Naive thymus-derived CD4-positive, alpha-beta T cell (primary cell): ENCODE results near the gene RCVRN. TPM values are rescaled to one million over a fixed set of nuclear protein-coding genes. Genes with fewer than 3 reads are reported as not detected.

Source experiments
- ATAC-seq: fragments of 150-1000 bp; cut with Tn5 transposase; 2 replicates; pipeline ENCODE4 v1.10.0; 2021; ENCODE audit warnings: mild to moderate bottlenecking, moderate library complexity
- CTCF ChIA-PET: fragments of 350-600 bp; sonication (Branson Sonifier 250); formaldehyde crosslinking; loops from one replicate; lab custom pipeline; 2021; ENCODE audit warnings: antibody characterized with exemption; lab: Charles Lee
- POLR2A ChIA-PET: fragments of 350-600 bp; sonication (Branson Sonifier 250); formaldehyde crosslinking; loops from one replicate; lab custom pipeline; 2021; ENCODE audit warnings: antibody characterized with exemption, inconsistent platforms; lab: Charles Lee
- DNase-seq, 9 donors: peaks; one replicate each; pipeline versions ENCODE4 v3.0.0 to v3.0.0-alpha.2; 2020 to 2022; ENCODE audit warnings: mixed read lengths in 1 of 9
- H3K27ac ChIP-seq: one replicate; pipeline ENCODE4 v1.7.0; 2013; ENCODE audit warnings: mild to moderate bottlenecking, low read depth, low read length, moderate library complexity
- H3K27me3 ChIP-seq, 2 donors: one replicate each; pipeline ENCODE4 v1.7.0; 2013; ENCODE audit warnings: low read length in 2 of 2, mild to moderate bottlenecking in 2 of 2, moderate library complexity in 2 of 2; ENCODE audit not compliant: control insufficient read depth in 2 of 2, insufficient read depth in 2 of 2
- H3K36me3 ChIP-seq, 3 experiments: 1 replicate in 2 of 3; 2 replicates in 1 of 3; pipeline ENCODE4 v1.7.0; 2013; ENCODE audit warnings: low read length in 3 of 3, mild to moderate bottlenecking in 3 of 3, moderate library complexity in 1 of 3; ENCODE audit not compliant: insufficient read depth in 3 of 3, control insufficient read depth in 2 of 3
- H3K4me1 ChIP-seq, 2 donors: one replicate each; pipeline ENCODE4 v1.7.0; 2013; ENCODE audit warnings: low read length in 2 of 2, mild to moderate bottlenecking in 2 of 2, moderate library complexity in 1 of 2; ENCODE audit not compliant: control insufficient read depth in 2 of 2, insufficient read depth in 2 of 2
- H3K4me3 ChIP-seq: 2 replicates; pipeline ENCODE4 v1.7.0; 2013; ENCODE audit warnings: mild to moderate bottlenecking, low read length
- H3K9me3 ChIP-seq, 3 experiments: 1 replicate in 2 of 3; 2 replicates in 1 of 3; pipeline ENCODE4 v1.7.0; 2013; ENCODE audit warnings: low read length in 3 of 3; ENCODE audit not compliant: control insufficient read depth in 2 of 3
- H3K27ac Mint-ChIP-seq, 9 donors: one replicate each; pipeline ENCODE4 v1.8.0; 2020 to 2022; ENCODE audit warnings: mixed read lengths in 9 of 9, mild to moderate bottlenecking in 8 of 9, moderate library complexity in 5 of 9, inconsistent platforms in 2 of 9
- H3K27me3 Mint-ChIP-seq, 5 donors: one replicate each; pipeline ENCODE4 v1.8.0; 2021 to 2022; ENCODE audit warnings: mixed read lengths in 5 of 5, mild to moderate bottlenecking in 1 of 5
- H3K36me3 Mint-ChIP-seq, 5 donors: one replicate each; pipeline ENCODE4 v1.8.0; 2020 to 2022; ENCODE audit warnings: mixed read lengths in 5 of 5, mild to moderate bottlenecking in 3 of 5, inconsistent platforms in 1 of 5
- H3K4me1 Mint-ChIP-seq, 7 donors: one replicate each; pipeline ENCODE4 v1.8.0; 2020 to 2022; ENCODE audit warnings: mixed read lengths in 7 of 7, mild to moderate bottlenecking in 3 of 7, inconsistent platforms in 1 of 7
- H3K4me3 Mint-ChIP-seq, 10 donors: one replicate each; pipeline ENCODE4 v1.8.0; 2020 to 2022; ENCODE audit warnings: mild to moderate bottlenecking in 10 of 10, mixed read lengths in 10 of 10, moderate library complexity in 6 of 10, inconsistent platforms in 2 of 10
- H3K9me3 Mint-ChIP-seq, 11 donors: one replicate each; pipeline ENCODE4 v1.8.0; 2020 to 2022; ENCODE audit warnings: mixed read lengths in 11 of 11, mild to moderate bottlenecking in 4 of 11, inconsistent platforms in 1 of 11, moderate library complexity in 1 of 11
- intact Hi-C, 2 donors: fragments of 100-400 bp; cut with micrococcal nuclease; formaldehyde crosslinking; loops; one replicate each; pipeline ENCODE4 v1.15.1; 2023
- polyA plus RNA-seq, 2 donors: library from polyadenylated mRNA; unstranded; fragments of 300-500 nt; fragmentation: Illumina TruSeq; gene quantifications; one replicate each; pipeline ENCODE4 v1.2.3, GENCODE V29; 2021
- total RNA-seq, 6 experiments: library from RNA in 5 of 6; stranded (reverse) in 5 of 6; gene quantifications; 1 replicate in 5 of 6; 2 replicates in 1 of 6; pipeline ENCODE4 v1.2.3 and lab custom pipeline; 2021 to 2026

RCVRN gene
- total and polyA plus RNA-seq, 7 experiments from 2014 or later, result 0.93 TPM; not detected in 6

DNA sequence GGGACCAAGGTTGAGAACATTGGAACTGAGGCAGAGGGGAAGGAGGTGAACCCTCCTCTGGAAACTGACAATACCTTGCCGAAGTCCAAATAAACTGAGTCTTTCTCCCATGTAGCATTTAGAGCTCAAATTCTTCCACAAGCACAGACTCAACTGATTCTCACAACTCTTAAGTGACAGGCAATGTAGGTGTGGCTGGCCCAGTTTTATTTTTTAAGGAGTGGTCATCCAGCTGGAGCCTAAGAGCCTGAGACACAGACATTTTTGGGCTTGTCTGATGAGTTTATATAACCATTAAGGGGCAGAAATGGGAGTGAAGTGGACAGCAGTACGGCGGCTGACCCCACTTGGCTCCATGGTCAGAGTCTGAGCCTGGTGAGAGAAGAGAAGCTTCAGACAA, 10.8 kb downstream of the RCVRN start:
- POLR2A ChIA-PET, result no interaction called here
- Mint-ChIP-seq H3K9me3 (peaks cover 0 to 3% (median 0%) of the 10 kb centered on the region in 11 donors), H3K36me3 (no peaks in the 10 kb centered on the region), H3K27me3 (peaks cover 0 to 31% (median 16%) of the 10 kb centered on the region in 5 donors), H3K4me3 (no peak overlapping the region), H3K4me1 (peaks cover 0 to 2% (median 0%) of the 10 kb centered on the region in 7 donors), H3K27ac (no peak overlapping the region)
- CTCF ChIA-PET, result no interaction called here
- Histone ChIP-seq H3K27me3 (no peaks in the 10 kb centered on the region), H3K9me3 (no peaks in the 10 kb centered on the region), H3K4me3 (no peak overlapping the region), H3K4me1 (no peaks in the 10 kb centered on the region), H3K36me3 (no peaks in the 10 kb centered on the region), H3K27ac (no peak overlapping the region)
- intact Hi-C loops, result no loop called here
- DNase-seq (no peak), ATAC-seq (no peak)

DNA sequence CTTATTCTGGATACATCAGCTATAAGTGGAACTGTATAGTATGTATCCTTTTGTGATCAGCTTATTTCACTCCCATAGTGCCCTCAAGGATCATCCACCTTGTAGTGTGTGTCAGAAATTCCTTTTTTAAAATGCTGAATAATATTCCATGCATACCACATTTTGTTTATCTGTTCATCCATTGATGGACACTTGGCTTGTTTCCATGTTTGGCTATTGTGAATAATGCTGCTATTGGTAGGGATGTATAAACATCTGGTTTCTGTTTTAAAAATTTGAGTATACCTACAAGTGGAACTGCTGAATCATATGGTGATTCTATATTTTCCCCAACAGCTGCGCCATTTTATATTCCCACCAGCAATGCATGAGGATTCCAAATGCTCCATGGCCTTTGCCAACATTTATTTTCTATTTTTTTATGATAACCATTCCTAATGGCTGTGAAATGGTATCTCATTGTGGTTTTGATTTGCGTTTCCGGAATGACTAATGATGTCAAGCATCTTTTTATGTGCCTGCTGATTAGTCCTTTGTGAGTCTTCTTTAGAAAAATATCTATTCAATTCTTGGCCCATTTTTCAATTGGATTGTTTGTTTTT, 11.6 kb downstream of the RCVRN start:
- Histone ChIP-seq H3K27me3 (no peaks in the 10 kb centered on the region), H3K4me1 (no peaks in the 10 kb centered on the region), H3K36me3 (no peaks in the 10 kb centered on the region), H3K9me3 (no peaks in the 10 kb centered on the region), H3K27ac (no peak overlapping the region), H3K4me3 (no peak overlapping the region)
- peaks cover 0 to 24% (median 16%) of the 10 kb centered on the region in 5 donors for H3K27me3 Mint-ChIP-seq
- peak overlapping the region in 1 of 9 donors; percentile 55 for H3K27ac Mint-ChIP-seq
- H3K36me3 Mint-ChIP-seq, result no peaks in the 10 kb centered on the region
- H3K9me3 Mint-ChIP-seq, result peaks cover 0 to 3% (median 0%) of the 10 kb centered on the region in 11 donors
- no peak for DNase-seq
- peaks cover 0 to 2% (median 0%) of the 10 kb centered on the region in 7 donors for H3K4me1 Mint-ChIP-seq
- ATAC-seq, result no peak
- H3K4me3 Mint-ChIP-seq, result no peak overlapping the region
- CTCF ChIA-PET, result no interaction called here
- POLR2A ChIA-PET, result no interaction called here
- intact Hi-C loops, result no loop called here

DNA sequence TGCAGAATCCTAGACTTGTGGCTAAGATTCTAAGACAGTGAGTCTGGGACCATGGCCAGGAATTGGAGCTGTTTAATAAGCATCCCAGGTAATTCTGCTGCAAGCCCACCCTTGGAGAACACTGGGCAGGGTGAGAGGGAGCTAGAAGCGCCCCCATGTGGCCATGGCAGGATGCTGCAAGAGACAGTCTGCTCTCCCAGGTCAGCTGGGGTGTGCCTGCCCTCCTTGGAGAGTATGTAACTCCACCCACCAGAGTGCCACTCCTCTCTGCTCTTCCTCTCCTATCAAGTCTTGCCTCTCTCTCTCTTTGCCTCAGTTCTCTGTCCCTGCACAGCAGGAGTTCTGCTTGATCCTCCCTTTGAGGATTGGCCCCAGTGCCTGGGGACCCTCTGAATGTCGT, 14.9 kb downstream of the RCVRN start:
- Mint-ChIP-seq H3K9me3 (peaks cover 0 to 6% (median 1%) of the 10 kb centered on the region in 11 donors), H3K27ac (no peak overlapping the region), H3K4me3 (no peak overlapping the region), H3K27me3 (peaks cover 0 to 13% (median 5%) of the 10 kb centered on the region in 5 donors), H3K36me3 (no peaks in the 10 kb centered on the region), H3K4me1 (no peaks in the 10 kb centered on the region)
- Histone ChIP-seq H3K36me3 (no peaks in the 10 kb centered on the region), H3K9me3 (no peaks in the 10 kb centered on the region), H3K4me1 (no peaks in the 10 kb centered on the region), H3K27me3 (no peaks in the 10 kb centered on the region), H3K4me3 (no peak overlapping the region), H3K27ac (no peak overlapping the region)
- ChIA-PET CTCF (no interaction called here), POLR2A (no interaction called here)
- DNase-seq, result no peak
- no peak for ATAC-seq
- intact Hi-C loops, result no loop called here

DNA sequence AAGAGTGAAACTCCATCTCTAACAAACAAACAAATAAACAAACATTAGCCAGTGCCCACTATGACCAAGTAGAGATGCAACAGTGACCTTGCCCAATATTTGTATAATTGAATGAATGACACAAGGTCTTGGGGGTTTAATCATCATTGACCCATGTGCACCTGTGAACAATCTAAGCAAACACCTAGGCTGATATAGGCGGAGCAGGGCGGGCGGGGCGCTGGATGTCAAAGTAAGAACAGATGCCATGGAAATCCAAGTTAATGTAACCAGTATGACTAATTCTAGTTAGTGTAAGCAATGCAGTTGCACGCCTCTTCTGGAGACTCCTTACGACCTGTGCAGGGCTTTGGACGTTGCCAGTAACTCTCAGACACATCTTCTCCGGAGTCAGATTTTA, 17.6 kb downstream of the RCVRN start:
- Histone ChIP-seq H3K9me3 (peaks cover 0 to 13% (median 0%) of the 10 kb centered on the region in 3 experiments), H3K4me3 (no peak overlapping the region), H3K27me3 (no peaks in the 10 kb centered on the region), H3K27ac (no peak overlapping the region), H3K4me1 (no peaks in the 10 kb centered on the region), H3K36me3 (no peaks in the 10 kb centered on the region)
- peaks cover 0 to 19% (median 10%) of the 10 kb centered on the region in 11 donors for H3K9me3 Mint-ChIP-seq
- peaks cover 0 to 7% (median 0%) of the 10 kb centered on the region in 5 donors for H3K27me3 Mint-ChIP-seq
- ChIA-PET CTCF (no interaction called here), POLR2A (no interaction called here)
- DNase-seq (no peak), ATAC-seq (no peak)
- H3K36me3 Mint-ChIP-seq, result peaks cover 0 to 5% (median 0%) of the 10 kb centered on the region in 5 donors
- no peaks in the 10 kb centered on the region for H3K4me1 Mint-ChIP-seq
- intact Hi-C loops, result no loop called here
- no peak overlapping the region for H3K27ac Mint-ChIP-seq
- H3K4me3 Mint-ChIP-seq, result no peak overlapping the region

DNA sequence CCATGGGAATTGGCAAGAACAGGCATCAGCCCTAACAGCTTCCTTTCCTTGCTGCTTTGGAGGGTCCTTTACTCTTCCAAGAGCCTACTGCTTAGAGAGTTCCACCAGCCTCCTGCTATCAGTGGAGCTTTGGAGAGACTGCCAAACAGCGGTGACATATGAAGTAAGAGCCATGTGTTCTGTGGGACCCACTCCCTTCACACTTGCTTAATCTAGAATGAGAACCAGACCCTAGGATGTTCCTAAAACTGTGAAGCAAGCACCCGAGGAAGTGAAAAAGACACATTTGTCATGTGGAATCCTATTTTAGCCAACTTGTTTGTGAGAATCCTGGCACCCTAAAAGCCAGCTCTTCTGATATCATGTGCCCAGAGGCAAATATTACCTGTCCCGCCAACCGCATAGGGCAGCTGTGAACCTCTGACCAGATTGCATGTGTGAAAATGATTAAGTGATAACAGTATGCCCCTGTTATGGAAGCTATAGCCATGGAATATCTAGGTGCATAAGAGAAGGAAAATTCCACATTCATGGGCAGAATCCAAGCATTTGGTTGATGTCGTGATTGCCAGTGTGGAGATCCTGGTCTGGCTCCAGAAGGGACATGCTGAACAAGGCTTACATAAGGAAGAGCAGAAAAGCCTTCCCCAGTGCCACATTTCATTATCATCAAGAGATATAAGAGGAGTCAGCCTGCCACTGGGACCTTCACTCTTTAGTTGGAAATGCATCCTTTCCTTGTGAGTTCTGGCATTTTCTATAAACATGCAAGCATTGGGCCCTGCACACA, 18.7 kb downstream of the RCVRN start:
- H3K36me3 Mint-ChIP-seq, result peaks cover 0 to 8% (median 5%) of the 10 kb centered on the region in 5 donors
- Histone ChIP-seq H3K27me3 (no peaks in the 10 kb centered on the region), H3K9me3 (peaks cover 0 to 19% (median 0%) of the 10 kb centered on the region in 3 experiments), H3K27ac (no peak overlapping the region), H3K4me3 (no peak overlapping the region), H3K4me1 (no peaks in the 10 kb centered on the region), H3K36me3 (no peaks in the 10 kb centered on the region)
- CTCF ChIA-PET, result no interaction called here
- POLR2A ChIA-PET, result no interaction called here
- no peak overlapping the region for H3K4me3 Mint-ChIP-seq
- DNase-seq, result no peak
- no peaks in the 10 kb centered on the region for H3K4me1 Mint-ChIP-seq
- intact Hi-C loops, result no loop called here
- no peak for ATAC-seq
- peaks cover 0 to 7% (median 0%) of the 10 kb centered on the region in 5 donors for H3K27me3 Mint-ChIP-seq
- no peak overlapping the region for H3K27ac Mint-ChIP-seq
- H3K9me3 Mint-ChIP-seq, result peaks cover 6 to 30% (median 18%) of the 10 kb centered on the region in 11 donors

DNA sequence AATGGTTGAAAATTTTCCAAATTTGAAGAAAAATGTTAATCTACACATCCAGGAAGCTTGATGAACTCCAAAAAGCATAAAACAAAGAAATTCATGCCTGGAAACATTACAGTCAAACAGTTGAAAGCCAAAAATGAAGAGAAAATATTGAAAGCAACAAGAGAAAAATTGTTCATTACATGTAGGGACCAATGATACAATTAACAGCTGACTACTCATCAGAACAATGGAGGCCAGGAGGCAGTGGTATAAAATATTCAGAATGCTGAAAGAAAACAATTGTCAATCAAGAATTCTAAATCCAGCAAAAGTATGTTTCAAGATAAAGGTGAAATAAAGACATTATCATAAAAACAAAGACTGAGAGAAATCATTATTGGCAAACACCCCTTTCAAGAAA, 21.6 kb downstream of the RCVRN start:
- peaks cover 0 to 19% (median 0%) of the 10 kb centered on the region in 3 experiments for H3K9me3 ChIP-seq
- no peaks in the 10 kb centered on the region for H3K4me1 Mint-ChIP-seq
- DNase-seq (no peak), ATAC-seq (no peak)
- ChIA-PET POLR2A (no interaction called here), CTCF (no interaction called here)
- H3K27ac Mint-ChIP-seq, result no peak overlapping the region
- no peaks in the 10 kb centered on the region for H3K27me3 ChIP-seq
- H3K9me3 Mint-ChIP-seq, result peaks cover 6 to 47% (median 18%) of the 10 kb centered on the region in 11 donors
- H3K4me3 Mint-ChIP-seq, result no peak overlapping the region
- no peaks in the 10 kb centered on the region for H3K4me1 ChIP-seq
- no peak overlapping the region for H3K27ac ChIP-seq
- H3K36me3 ChIP-seq, result no peaks in the 10 kb centered on the region
- intact Hi-C loops, result no loop called here
- H3K27me3 Mint-ChIP-seq, result peaks cover 0 to 11% (median 0%) of the 10 kb centered on the region in 5 donors
- H3K36me3 Mint-ChIP-seq, result peaks cover 0 to 8% (median 5%) of the 10 kb centered on the region in 5 donors
- H3K4me3 ChIP-seq, result no peak overlapping the region
